HG02623 (cell line): ENCODE data around the gene ALB.

Source experiments
- ATAC-seq: cut with Tn5 transposase; IDR thresholded peaks from one replicate; pipeline ENCODE4 v1.9.1; 2021; ENCODE audit warnings: moderate library complexity; ENCODE audit not compliant: unreplicated experiment

The ALB gene

DNA sequence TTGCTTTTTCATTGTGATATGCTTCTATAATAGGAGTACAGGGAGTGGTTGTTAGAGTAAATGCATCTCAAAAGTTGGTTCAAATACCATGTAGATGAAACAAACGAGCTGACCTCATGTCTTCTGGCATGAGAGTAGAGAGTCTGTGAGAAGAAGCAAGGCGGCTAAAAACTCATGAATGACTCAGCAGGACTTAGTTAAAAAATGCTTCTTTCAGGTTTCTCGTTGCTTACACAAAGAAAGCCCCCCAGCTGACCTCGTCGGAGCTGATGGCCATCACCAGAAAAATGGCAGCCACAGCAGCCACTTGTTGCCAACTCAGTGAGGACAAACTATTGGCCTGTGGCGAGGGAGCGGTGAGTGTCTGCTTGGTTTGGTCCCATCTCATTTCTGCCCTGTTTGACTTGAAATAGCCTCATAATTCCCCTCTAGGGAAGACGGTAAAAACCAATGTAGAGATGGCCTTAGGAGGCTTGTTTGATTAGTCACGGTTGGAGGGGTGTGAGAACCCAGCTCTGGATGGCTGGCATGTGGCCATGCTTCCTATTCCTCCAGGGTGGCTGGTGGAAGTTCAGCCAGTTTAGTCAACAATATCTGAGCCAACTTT lies 46.4 kb downstream of the ALB start:
- ATAC-seq = no peak

DNA sequence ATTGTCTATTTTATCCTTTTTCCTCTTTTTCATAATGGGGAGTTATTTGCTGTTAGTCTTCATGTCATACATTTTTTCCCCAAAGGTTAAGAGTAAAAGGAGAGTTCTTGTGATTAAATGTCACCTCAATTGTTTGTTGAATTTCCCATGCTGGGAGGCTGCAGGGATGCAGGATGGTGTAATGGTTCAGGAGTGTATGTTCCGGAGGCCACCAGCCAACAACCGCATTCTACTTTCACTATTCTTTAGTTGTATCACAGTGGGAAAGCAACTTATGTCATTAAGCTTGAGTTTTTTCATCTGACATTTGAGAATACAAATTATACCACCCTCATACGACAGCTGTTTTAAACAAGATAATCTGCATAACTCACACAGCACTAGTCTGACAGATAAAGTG lies 47.3 kb downstream of the ALB start:
- ATAC-seq = no peak

DNA sequence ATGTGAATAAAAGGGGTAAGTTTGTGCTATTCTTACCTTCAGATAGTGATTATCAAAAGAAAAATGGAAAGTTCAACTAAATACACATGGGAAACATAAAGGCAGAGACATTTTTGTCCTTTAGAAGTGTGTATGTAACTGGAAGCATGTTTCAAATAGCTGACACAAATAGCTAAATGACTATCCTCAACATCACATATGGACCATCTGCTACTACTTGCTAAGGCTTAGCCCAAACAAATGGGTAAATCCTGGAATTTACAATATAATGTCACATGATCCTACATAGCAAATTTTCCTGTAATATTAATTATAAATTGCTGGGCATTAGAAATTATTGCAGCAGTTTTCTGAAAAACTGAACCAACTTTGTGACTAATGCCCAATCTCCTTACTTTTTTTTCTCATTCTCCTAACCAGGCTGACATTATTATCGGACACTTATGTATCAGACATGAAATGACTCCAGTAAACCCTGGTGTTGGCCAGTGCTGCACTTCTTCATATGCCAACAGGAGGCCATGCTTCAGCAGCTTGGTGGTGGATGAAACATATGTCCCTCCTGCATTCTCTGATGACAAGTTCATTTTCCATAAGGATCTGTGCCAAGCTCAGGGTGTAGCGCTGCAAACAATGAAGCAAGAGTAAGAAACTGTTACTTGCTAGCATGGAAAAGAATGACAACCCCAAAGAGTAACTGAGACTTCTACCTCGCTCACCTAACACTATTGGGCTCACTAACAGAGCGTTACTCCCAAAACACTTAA lies 48.1 kb downstream of the ALB start:
- no peak for ATAC-seq

DNA sequence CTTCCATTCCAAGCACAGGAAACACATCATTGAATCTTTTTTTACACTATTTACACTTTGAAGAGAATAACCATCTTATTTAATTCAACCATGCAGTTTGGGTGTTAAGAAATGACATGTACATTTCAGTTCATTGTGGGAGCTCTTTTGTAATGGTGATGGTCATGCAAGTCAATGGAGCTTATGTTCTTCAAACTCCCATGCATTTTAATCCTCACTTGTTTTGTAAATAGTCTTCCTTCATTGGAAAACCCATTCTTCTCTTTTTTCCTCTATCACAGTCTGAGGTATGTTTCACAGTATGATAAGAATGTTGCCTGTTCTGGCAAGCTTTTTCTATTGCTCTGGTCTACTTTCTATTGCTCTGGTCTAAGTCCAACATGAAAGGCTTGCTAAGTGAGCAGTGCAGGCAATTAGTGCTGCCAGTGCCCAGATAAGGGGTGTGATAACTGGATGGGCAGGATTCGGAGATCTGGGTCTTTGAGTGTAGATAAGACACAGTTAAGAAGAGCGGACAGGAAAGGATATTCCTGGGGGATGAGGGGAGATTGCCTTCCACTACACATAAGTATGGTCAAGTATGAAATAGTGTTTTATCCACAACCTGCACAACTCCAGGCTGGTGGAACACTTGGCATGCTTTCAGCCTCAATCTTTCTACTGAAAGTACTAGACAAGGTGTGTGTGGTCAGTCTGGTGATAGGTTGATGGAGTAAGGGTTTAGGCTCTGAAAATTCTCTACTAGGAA lies 49.0 kb downstream of the ALB start:
- ATAC-seq = no peak

DNA sequence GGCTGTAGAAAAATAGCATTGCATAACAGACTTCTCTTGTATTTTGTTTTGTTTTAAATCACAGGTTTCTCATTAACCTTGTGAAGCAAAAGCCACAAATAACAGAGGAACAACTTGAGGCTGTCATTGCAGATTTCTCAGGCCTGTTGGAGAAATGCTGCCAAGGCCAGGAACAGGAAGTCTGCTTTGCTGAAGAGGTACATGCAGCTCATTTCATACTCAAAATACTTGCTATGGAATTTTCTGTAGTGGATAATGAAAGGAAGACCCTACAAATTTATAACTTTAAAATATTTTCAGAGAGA lies 49.6 kb downstream of the ALB start:
- no peak for ATAC-seq

DNA sequence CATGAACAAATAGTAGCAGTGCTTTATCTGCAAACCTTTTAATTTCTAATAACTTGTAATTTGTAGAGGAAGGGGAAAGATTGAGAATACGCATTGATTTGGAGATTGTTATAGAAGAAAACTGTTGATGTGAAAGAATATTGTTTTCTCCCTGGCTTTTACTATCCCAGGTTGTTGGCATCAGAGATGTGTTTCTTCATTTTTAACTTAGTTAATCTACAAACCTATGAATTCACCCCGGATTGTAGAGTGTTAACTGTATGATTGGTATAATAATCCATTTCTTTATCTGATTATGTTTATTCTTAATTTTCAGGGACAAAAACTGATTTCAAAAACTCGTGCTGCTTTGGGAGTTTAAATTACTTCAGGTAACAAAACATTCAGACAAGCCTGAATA lies 50.8 kb downstream of the ALB start:
- ATAC-seq = no peak

DNA sequence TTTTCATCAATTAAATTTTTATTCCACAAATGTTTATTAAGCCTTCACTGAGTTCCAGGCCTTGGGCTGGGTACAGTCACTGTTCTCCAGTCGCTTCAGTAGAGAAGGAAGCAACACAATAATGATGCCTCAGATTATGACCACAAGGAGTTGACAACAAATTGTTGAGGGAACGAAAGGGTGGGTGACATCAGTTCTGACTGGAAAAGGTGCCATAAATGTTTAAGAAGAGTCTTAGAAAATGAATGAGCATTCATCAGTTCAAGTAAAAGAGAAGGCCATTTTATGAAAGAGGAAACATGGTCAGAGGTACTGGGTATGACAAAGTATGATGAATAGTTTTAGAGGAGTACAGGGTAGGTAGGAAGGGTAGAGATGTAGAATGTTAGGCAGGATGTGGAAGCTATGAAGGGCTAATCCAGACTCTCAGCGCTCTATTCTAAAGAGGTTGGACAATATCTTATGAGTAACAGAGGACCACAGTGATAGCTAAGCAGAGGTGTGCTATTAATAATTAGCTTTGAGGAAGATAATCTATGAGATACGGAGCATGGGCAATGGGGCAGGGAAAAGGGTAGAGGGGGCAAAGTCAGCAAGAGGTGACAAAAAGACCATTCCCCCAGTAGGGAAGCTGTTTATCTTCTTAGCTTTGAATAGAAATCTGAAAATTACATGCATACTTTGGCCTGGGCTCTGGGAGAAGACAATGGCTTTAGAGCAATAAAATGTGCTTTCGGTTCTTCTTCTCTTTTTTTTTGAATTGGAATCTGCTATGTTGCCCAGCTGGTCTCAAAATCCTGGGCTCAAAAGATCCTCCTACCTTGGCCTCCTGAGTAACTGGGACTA lies 52.3 kb downstream of the ALB start:
- no peak for ATAC-seq

DNA sequence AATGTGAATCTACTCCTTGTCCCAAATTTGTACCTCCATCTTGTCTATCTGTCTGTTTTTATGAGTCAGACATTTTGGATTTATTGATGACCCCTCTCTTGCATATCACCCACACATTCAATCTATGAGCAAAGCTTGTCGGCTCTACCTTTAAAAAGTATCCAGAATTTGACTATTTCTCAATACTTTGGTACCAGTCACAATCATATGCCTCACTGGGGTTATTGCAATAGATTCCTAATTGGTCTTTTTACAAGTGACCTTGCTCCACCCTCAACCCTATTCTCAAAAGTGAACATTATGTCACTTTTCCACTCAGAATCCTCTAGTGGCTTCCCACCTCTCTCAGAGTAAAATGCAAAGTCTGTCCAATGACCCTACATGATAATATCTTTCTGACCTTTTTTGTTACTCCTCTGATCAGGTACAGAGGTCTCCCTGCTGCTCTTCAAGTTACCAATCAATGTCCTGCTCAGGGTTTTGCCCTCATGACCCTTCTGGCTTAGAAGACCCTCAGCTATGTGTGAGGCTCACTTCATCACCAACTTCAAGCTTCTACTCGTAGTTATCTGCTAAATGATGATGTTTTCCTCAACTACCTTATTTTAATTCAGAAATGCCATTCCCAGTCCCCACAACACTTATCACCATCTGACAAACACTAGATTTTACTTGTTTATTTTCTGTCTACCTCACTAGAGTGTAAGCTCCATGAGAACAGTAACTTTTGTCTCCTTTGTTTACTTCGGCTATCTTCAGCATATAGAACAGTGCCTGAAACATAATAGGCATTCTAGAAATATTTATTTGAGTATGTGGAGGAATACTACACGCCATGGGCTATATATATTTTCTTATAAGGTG lies 54.3 kb downstream of the ALB start:
- ATAC-seq = no peak

DNA sequence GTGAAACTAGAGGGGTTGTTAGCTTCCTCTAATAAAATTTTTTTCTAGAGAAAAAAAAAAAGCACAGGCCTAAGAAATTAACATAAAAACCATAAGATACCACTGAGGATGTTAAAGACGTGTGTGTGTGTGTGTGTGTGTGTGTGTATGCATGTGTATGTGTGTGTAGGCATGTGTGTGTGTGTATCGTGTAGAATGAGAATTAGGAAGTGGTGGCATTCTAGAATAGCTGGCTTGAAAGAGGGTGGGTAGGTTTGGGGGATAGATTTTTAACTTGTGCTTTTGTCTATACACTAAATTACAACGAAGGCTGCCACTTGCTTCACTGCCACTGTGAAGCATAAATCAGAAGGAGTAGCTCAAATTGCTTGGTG lies 54.9 kb downstream of the ALB start:
- ATAC-seq = no peak

DNA sequence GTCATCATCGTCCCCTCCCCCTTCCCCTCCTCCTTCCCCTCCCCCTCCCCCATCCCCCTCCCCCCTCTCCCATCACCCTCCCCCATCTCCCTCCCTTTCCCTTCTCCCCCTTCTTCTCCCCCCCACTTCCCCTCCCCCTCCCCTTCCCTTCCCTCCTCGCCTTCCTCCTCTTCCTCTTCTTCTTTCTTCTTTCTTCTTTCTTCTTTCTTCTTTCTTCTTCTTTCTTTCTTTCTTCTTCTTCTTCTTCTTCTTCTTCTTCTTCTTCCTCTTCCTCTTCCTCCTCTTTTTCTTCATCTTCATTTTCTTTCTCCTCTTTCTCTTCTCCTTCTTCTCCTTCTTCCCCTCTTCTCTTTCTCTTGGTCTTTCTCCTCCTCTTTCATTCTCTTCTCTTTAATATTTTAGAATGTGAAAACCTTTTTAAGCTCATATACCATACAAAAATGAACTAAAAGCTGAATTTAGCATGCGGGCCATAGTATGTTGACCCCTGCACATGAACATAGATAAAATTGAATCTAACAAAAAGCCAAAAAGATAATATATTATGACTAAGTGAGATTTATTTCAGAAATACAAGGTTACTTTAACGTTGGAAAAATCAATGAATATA lies 56.9 kb downstream of the ALB start:
- no peak for ATAC-seq

DNA sequence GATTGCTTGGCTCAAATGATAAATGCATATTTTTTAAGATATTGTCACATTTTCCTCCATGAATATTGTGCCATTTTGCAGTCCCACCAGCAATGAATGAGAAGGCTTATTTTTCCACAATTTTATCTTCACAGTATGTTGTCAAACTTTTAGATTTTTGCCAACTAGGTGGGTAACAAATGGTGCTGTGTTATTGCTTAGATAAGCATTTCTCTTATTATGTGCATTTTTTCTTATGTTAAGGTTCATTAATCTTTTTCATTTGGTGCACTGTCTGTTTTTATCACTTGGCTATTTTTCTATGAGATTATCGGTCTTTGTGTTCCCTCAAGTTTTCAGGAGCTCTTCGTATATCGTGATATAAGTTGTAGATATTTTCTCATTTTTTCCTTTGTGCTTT lies 64.1 kb downstream of the ALB start:
- no peak for ATAC-seq

DNA sequence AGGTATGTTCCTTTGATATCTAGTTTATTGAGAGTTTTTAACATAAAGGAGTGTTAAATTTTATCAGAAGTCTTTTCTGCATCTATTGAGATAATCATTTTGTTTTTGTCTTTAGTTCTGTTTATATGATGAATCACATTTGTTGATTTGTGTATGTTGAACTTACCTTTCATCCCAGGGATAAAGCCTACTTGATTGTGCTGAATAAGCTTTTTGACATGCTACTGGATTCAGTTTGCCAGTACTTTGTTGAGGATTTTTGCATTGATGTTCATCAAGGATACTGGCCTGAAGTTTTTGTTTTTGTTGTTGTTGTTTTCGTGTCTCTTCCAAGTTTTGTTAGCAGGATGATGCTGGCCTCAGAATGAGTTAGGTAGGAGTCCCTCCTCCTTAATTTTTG lies 66.6 kb downstream of the ALB start:
- no peak for ATAC-seq
